Measurements from ENCODE around the gene TCL1A.

DNA sequence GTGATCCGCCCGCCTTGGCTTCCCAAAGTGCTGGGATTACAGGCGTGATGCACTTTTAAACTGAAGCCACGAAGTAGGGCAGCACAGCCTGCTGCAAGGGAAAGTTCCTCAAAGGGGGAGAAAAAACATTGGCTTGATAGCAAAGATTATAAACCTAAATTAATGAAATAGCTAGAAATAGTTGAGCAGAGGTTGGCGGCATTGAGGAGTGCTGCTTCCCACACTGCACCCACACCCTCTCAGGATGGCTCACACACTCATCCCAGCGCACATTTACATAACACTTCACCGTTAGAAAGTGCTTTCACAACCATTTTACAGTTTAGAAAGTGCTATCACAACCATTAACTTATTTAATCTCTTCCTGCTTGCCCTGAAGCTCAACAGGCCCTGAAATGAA, 44.4 kb upstream of the TCL1A start:
- TF ChIP-seq, protein P1, sequence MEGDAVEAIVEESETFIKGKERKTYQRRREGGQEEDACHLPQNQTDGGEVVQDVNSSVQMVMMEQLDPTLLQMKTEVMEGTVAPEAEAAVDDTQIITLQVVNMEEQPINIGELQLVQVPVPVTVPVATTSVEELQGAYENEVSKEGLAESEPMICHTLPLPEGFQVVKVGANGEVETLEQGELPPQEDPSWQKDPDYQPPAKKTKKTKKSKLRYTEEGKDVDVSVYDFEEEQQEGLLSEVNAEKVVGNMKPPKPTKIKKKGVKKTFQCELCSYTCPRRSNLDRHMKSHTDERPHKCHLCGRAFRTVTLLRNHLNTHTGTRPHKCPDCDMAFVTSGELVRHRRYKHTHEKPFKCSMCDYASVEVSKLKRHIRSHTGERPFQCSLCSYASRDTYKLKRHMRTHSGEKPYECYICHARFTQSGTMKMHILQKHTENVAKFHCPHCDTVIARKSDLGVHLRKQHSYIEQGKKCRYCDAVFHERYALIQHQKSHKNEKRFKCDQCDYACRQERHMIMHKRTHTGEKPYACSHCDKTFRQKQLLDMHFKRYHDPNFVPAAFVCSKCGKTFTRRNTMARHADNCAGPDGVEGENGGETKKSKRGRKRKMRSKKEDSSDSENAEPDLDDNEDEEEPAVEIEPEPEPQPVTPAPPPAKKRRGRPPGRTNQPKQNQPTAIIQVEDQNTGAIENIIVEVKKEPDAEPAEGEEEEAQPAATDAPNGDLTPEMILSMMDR (IDR thresholded peaks at IDR 0.05): no peak
- TF ChIP-seq POLR2A (IDR thresholded peaks at IDR 0.05): no peak

Data from esophagus squamous epithelium (tissue), 4 donors.